Adipocyte (in vitro differentiated cells): ENCODE data around the gene ZNF81.
"Not testable (repeated sequence)": the region's sequence is repeated elsewhere in the genome, so short reads cannot be mapped to it uniquely, and the experiment has no call there.

Experiments used
- DNase-seq: peaks from one replicate; pipeline ENCODE4 v3.0.0-alpha.2; 2015; ENCODE audit warnings: low read depth
- H3K27me3 ChIP-seq: replicated peaks from 2 replicates; pipeline ENCODE4 v1.7.0; 2013; ENCODE audit warnings: mild to moderate bottlenecking, low read length, moderate library complexity; ENCODE audit not compliant: control insufficient read depth, insufficient read depth
- H3K36me3 ChIP-seq: 2 replicates; pipeline ENCODE4 v1.7.0; 2013; ENCODE audit warnings: low read length, mild to moderate bottlenecking, moderate library complexity; ENCODE audit not compliant: control insufficient read depth, insufficient read depth, severe bottlenecking
- H3K4me1 ChIP-seq: 2 replicates; pipeline ENCODE4 v1.7.0; 2013; ENCODE audit warnings: mild to moderate bottlenecking, low read length, moderate library complexity; ENCODE audit not compliant: control insufficient read depth, insufficient read depth
- H3K4me3 ChIP-seq: 2 replicates; pipeline ENCODE4 v1.7.0; 2013; ENCODE audit warnings: mild to moderate bottlenecking, low read length, moderate library complexity
- H3K9ac ChIP-seq: 2 replicates; pipeline ENCODE4 v1.7.0; 2013; ENCODE audit warnings: mild to moderate bottlenecking, low read length, moderate library complexity
- H3K9me3 ChIP-seq: 2 replicates; pipeline ENCODE4 v1.7.0; 2013; ENCODE audit warnings: mild to moderate bottlenecking, low read length, moderate library complexity; ENCODE audit not compliant: control insufficient read depth

Gene ZNF81

GRCh38 chrX:47878198-47878597 lies 41.5 kb downstream of the ZNF81 start:
- DNase-seq = no peak
- no peaks in the 10 kb centered on the region for H3K27me3 ChIP-seq
- no peaks in the 10 kb centered on the region for H3K36me3 ChIP-seq
- no peaks in the 10 kb centered on the region for H3K4me1 ChIP-seq
- no peak overlapping the region for H3K4me3 ChIP-seq
- H3K9ac ChIP-seq = no peak overlapping the region
- peaks cover 13% of the 10 kb centered on the region for H3K9me3 ChIP-seq

- no peak for DNase-seq
- H3K9ac ChIP-seq = no peak overlapping the region
- no peak overlapping the region for H3K4me3 ChIP-seq
- H3K9me3 ChIP-seq = peaks cover 11% of the 10 kb centered on the region
- no peaks in the 10 kb centered on the region for H3K4me1 ChIP-seq
- no peaks in the 10 kb centered on the region for H3K27me3 ChIP-seq
- no peaks in the 10 kb centered on the region for H3K36me3 ChIP-seq
These were observed 42.8 kb downstream of the ZNF81 start for GRCh38 chrX:47879463-47879862.

GRCh38 chrX:47880927-47881326 lies 44.2 kb downstream of the ZNF81 start:
- H3K36me3 ChIP-seq = no peaks in the 10 kb centered on the region

GRCh38 chrX:47885501-47885900 lies 48.8 kb downstream of the ZNF81 start:
- no peaks in the 10 kb centered on the region for H3K27me3 ChIP-seq
- no peak for DNase-seq

More at GRCh38 chrX:47880927-47881326, 44.2 kb downstream of the ZNF81 start:
- DNase-seq = no peak
- Histone ChIP-seq H3K9me3 (peaks cover 13% of the 10 kb centered on the region), H3K27me3 (no peaks in the 10 kb centered on the region), H3K4me3 (no peak overlapping the region), H3K4me1 (no peaks in the 10 kb centered on the region), H3K9ac (no peak overlapping the region)

GRCh38 chrX:47898024-47898423 lies 61.3 kb downstream of the ZNF81 start:
- Histone ChIP-seq H3K4me1 (no peaks in the 10 kb centered on the region), H3K9me3 (peaks cover 49% of the 10 kb centered on the region), H3K27me3 (peaks cover 4% of the 10 kb centered on the region), H3K4me3 (no peak overlapping the region), H3K36me3 (peaks cover 18% of the 10 kb centered on the region), H3K9ac (no peak overlapping the region)
- DNase-seq = no peak

More at GRCh38 chrX:47885501-47885900, 48.8 kb downstream of the ZNF81 start:
- no peak overlapping the region for H3K9ac ChIP-seq
- H3K36me3 ChIP-seq = peaks cover 20% of the 10 kb centered on the region
- no peaks in the 10 kb centered on the region for H3K4me1 ChIP-seq
- no peak overlapping the region for H3K4me3 ChIP-seq
- H3K9me3 ChIP-seq = peaks cover 12% of the 10 kb centered on the region

- no peak for DNase-seq
- Histone ChIP-seq H3K27me3 (no peaks in the 10 kb centered on the region), H3K36me3 (peaks cover 11% of the 10 kb centered on the region), H3K4me1 (no peaks in the 10 kb centered on the region), H3K9ac (no peak overlapping the region), H3K4me3 (no peak overlapping the region), H3K9me3 (peaks cover 26% of the 10 kb centered on the region)
These were observed 64.1 kb downstream of the ZNF81 start for GRCh38 chrX:47900833-47901232.

- Histone ChIP-seq H3K9ac (no peak overlapping the region), H3K27me3 (no peaks in the 10 kb centered on the region), H3K9me3 (peaks cover 14% of the 10 kb centered on the region), H3K4me1 (no peaks in the 10 kb centered on the region), H3K4me3 (no peak overlapping the region), H3K36me3 (peaks cover 2% of the 10 kb centered on the region)
- no peak for DNase-seq
These were observed 65.5 kb downstream of the ZNF81 start for GRCh38 chrX:47902161-47902560.

- H3K36me3 ChIP-seq = peaks cover 27% of the 10 kb centered on the region
- H3K9ac ChIP-seq = no peak overlapping the region
- no peaks in the 10 kb centered on the region for H3K4me1 ChIP-seq
- no peak for DNase-seq
- H3K9me3 ChIP-seq = peaks cover 99% of the 10 kb centered on the region
- peak overlapping the region; percentile 46 for H3K4me3 ChIP-seq
- no peaks in the 10 kb centered on the region for H3K27me3 ChIP-seq
These were observed 79.3 kb downstream of the ZNF81 start for GRCh38 chrX:47915886-47916493.

- Histone ChIP-seq H3K36me3 (peaks cover 27% of the 10 kb centered on the region), H3K4me3 (peak overlapping the region; percentile 29), H3K9ac (no peak overlapping the region), H3K9me3 (peaks cover 92% of the 10 kb centered on the region), H3K27me3 (no peaks in the 10 kb centered on the region), H3K4me1 (no peaks in the 10 kb centered on the region)
- DNase-seq = no peak
These were observed 81.6 kb downstream of the ZNF81 start for GRCh38 chrX:47918274-47918673.

- Histone ChIP-seq H3K27me3 (no peaks in the 10 kb centered on the region), H3K9ac (no peak overlapping the region), H3K9me3 (peaks cover 43% of the 10 kb centered on the region), H3K4me3 (no peak overlapping the region), H3K36me3 (no peaks in the 10 kb centered on the region), H3K4me1 (no peaks in the 10 kb centered on the region)
- DNase-seq = no peak
These were observed 90.5 kb downstream of the ZNF81 start for GRCh38 chrX:47927212-47927611.

GRCh38 chrX:47931970-47932369 lies 95.3 kb downstream of the ZNF81 start:
- DNase-seq, H3K36me3 ChIP-seq, H3K27me3 ChIP-seq, H3K4me1 ChIP-seq, H3K4me3 ChIP-seq, H3K9ac ChIP-seq: not testable (repeated sequence)
- peaks cover 15% of the 10 kb centered on the region for H3K9me3 ChIP-seq

GRCh38 chrX:47933946-47934345 lies 97.2 kb downstream of the ZNF81 start:
- no peak overlapping the region for H3K9ac ChIP-seq
- DNase-seq = no peak

More at GRCh38 chrX:47933946-47934345, 97.2 kb downstream of the ZNF81 start:
- Histone ChIP-seq H3K9me3 (peaks cover 14% of the 10 kb centered on the region), H3K36me3 (no peaks in the 10 kb centered on the region), H3K27me3 (no peaks in the 10 kb centered on the region), H3K4me1 (no peaks in the 10 kb centered on the region), H3K4me3 (no peak overlapping the region)
